Measurements from ENCODE around the gene IGF1. TPM values are rescaled to one million over a fixed set of nuclear protein-coding genes. Genes with fewer than 3 reads are reported as not detected.

Gene IGF1
- total RNA-seq, 1 donor from 2014 or later = 0.34 TPM

- intact Hi-C loops (cut with micrococcal nuclease) = no loop called here
- no peak for DNase-seq (ENCODE audit: low spot score)
- H3K27me3 Mint-ChIP-seq (ENCODE audit: insufficient read depth) = no peaks in the 10 kb centered on the region
- H3K4me1 Mint-ChIP-seq (ENCODE audit: low read depth) = no peaks in the 10 kb centered on the region
- H3K4me3 Mint-ChIP-seq = no peak overlapping the region
- H3K36me3 Mint-ChIP-seq (ENCODE audit: low read depth) = no peaks in the 10 kb centered on the region
- no peak overlapping the region for H3K27ac Mint-ChIP-seq
- H3K9me3 Mint-ChIP-seq = no peaks in the 10 kb centered on the region
These were observed 28.8 kb upstream of the IGF1 start for GRCh38 chr12:102509123-102509626.

- Mint-ChIP-seq H3K9me3 (no peaks in the 10 kb centered on the region), H3K36me3 (ENCODE audit: low read depth) (no peaks in the 10 kb centered on the region), H3K27me3 (ENCODE audit: insufficient read depth) (peaks cover 2% of the 10 kb centered on the region), H3K4me1 (ENCODE audit: low read depth) (no peaks in the 10 kb centered on the region), H3K4me3 (no peak overlapping the region), H3K27ac (no peak overlapping the region)
- intact Hi-C loops (cut with micrococcal nuclease) = no loop called here
- DNase-seq (ENCODE audit: low spot score) = no peak
These were observed 27.7 kb upstream of the IGF1 start for GRCh38 chr12:102508052-102508451.

- Mint-ChIP-seq H3K27ac (no peak overlapping the region), H3K27me3 (ENCODE audit: insufficient read depth) (peaks cover 2% of the 10 kb centered on the region), H3K36me3 (ENCODE audit: low read depth) (no peaks in the 10 kb centered on the region), H3K4me3 (no peak overlapping the region), H3K9me3 (no peaks in the 10 kb centered on the region), H3K4me1 (ENCODE audit: low read depth) (no peaks in the 10 kb centered on the region)
- no peak for DNase-seq (ENCODE audit: low spot score)
- intact Hi-C loops (cut with micrococcal nuclease) = no loop called here
These were observed 26.9 kb upstream of the IGF1 start for GRCh38 chr12:102507301-102507700.

DNA sequence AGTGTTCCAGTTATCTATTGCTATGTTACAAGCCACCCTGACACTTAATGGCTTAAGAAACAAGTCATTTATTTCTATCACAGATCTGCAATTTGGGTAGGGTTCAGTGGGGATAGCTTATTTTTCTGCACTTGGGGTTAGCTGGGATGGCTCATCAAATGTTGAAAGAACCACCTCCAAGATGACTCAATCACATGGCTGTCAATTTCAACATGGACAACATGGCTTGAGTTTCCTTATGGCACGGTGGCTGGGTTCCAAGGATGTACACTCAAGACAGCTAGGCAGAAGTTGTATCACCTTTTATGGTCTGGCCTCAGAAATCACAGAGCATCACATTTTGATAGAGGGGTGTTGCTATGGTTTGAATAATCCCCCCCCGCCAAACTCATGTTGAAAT is 24.5 kb upstream of the IGF1 start:
- Mint-ChIP-seq H3K27me3 (ENCODE audit: insufficient read depth) (peaks cover 2% of the 10 kb centered on the region), H3K4me3 (no peak overlapping the region)

GRCh38 chr12:102504280-102504679 is 23.9 kb upstream of the IGF1 start:
- Mint-ChIP-seq H3K27ac (no peak overlapping the region), H3K36me3 (ENCODE audit: low read depth) (no peaks in the 10 kb centered on the region), H3K27me3 (ENCODE audit: insufficient read depth) (peaks cover 2% of the 10 kb centered on the region)

More for the DNA sequence above, 24.5 kb upstream of the IGF1 start:
- no peak overlapping the region for H3K27ac Mint-ChIP-seq
- intact Hi-C loops (cut with micrococcal nuclease) = no loop called here
- H3K9me3 Mint-ChIP-seq = no peaks in the 10 kb centered on the region
- no peak for DNase-seq (ENCODE audit: low spot score)
- no peaks in the 10 kb centered on the region for H3K4me1 Mint-ChIP-seq (ENCODE audit: low read depth)
- H3K36me3 Mint-ChIP-seq (ENCODE audit: low read depth) = no peaks in the 10 kb centered on the region

GRCh38 chr12:102503831-102504230 is 23.5 kb upstream of the IGF1 start:
- no peaks in the 10 kb centered on the region for H3K36me3 Mint-ChIP-seq (ENCODE audit: low read depth)
- H3K4me3 Mint-ChIP-seq = no peak overlapping the region
- peaks cover 2% of the 10 kb centered on the region for H3K27me3 Mint-ChIP-seq (ENCODE audit: insufficient read depth)
- H3K4me1 Mint-ChIP-seq (ENCODE audit: low read depth) = no peaks in the 10 kb centered on the region
- no peaks in the 10 kb centered on the region for H3K9me3 Mint-ChIP-seq
- intact Hi-C loops (cut with micrococcal nuclease) = no loop called here
- DNase-seq (ENCODE audit: low spot score) = no peak
- no peak overlapping the region for H3K27ac Mint-ChIP-seq

More at GRCh38 chr12:102504280-102504679, 23.9 kb upstream of the IGF1 start:
- no peaks in the 10 kb centered on the region for H3K9me3 Mint-ChIP-seq
- intact Hi-C loops (cut with micrococcal nuclease) = no loop called here
- no peak overlapping the region for H3K4me3 Mint-ChIP-seq
- DNase-seq (ENCODE audit: low spot score) = no peak
- H3K4me1 Mint-ChIP-seq (ENCODE audit: low read depth) = no peaks in the 10 kb centered on the region

DNA sequence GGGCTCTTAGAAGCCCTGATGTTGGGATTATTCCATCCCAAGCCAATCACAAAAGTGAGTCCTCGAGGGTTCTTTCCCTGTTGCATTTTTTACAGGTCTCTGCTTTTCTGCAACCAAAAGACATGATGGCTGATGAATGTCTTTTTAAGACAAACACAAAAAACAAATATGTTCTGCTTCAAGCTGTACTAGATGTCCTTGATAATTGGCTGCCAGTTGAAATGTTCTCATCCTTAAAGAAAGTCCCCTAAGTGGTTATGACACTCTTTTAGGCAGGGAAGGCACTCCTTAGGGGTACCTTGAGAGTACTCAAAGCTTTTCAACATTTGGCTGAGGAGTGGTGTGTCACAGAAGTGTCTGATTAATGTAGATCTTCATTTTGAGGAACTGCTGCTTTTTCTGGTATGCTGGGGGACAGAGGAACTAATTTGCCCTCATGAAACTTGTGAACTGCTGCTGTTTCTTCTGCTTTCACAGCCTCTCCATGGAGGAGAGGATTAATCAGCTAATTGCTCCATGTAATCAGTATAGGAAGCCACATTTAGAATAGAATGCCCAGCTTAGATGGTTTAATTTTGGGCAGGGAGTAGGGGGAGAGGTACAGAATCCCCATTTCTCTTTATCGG is 22.8 kb upstream of the IGF1 start:
- Mint-ChIP-seq H3K9me3 (no peaks in the 10 kb centered on the region), H3K36me3 (ENCODE audit: low read depth) (no peaks in the 10 kb centered on the region), H3K27me3 (ENCODE audit: insufficient read depth) (peaks cover 2% of the 10 kb centered on the region), H3K4me1 (ENCODE audit: low read depth) (no peaks in the 10 kb centered on the region), H3K27ac (no peak overlapping the region), H3K4me3 (no peak overlapping the region)
- intact Hi-C loops (cut with micrococcal nuclease) = no loop called here
- no peak for DNase-seq (ENCODE audit: low spot score)

GRCh38 chr12:102501773-102502172 is 21.4 kb upstream of the IGF1 start:
- peaks cover 2% of the 10 kb centered on the region for H3K27me3 Mint-ChIP-seq (ENCODE audit: insufficient read depth)
- no peaks in the 10 kb centered on the region for H3K9me3 Mint-ChIP-seq
- no peak for DNase-seq (ENCODE audit: low spot score)
- no peak overlapping the region for H3K27ac Mint-ChIP-seq
- no peaks in the 10 kb centered on the region for H3K4me1 Mint-ChIP-seq (ENCODE audit: low read depth)
- no peaks in the 10 kb centered on the region for H3K36me3 Mint-ChIP-seq (ENCODE audit: low read depth)
- intact Hi-C loops (cut with micrococcal nuclease) = no loop called here
- no peak overlapping the region for H3K4me3 Mint-ChIP-seq

DNA sequence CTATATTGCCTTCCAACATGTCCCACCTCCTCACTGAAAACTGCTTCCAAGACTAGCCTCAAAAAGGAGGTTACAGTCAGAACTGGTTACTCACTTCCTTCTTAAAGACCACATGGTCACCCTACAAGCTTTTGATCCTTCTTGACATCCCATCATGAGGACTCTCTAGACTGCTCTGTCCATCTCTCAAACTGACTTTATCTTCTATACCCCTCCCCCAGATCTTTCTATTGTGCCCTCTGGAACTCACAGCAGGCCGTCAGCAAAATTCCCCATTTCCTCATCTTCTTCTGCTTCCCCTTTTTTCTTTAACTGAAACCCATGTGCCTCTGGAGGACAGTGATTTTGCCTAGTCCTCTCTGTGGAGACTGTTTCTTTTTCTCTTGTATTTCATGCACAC is 18.1 kb upstream of the IGF1 start:
- Mint-ChIP-seq H3K9me3 (peaks cover 4% of the 10 kb centered on the region), H3K27me3 (ENCODE audit: insufficient read depth) (peaks cover 2% of the 10 kb centered on the region), H3K4me1 (ENCODE audit: low read depth) (no peaks in the 10 kb centered on the region), H3K27ac (no peak overlapping the region), H3K36me3 (ENCODE audit: low read depth) (no peaks in the 10 kb centered on the region), H3K4me3 (no peak overlapping the region)
- no peak for DNase-seq (ENCODE audit: low spot score)
- intact Hi-C loops (cut with micrococcal nuclease) = no loop called here

GRCh38 chr12:102497743-102498142 is 17.4 kb upstream of the IGF1 start:
- no peaks in the 10 kb centered on the region for H3K4me1 Mint-ChIP-seq (ENCODE audit: low read depth)
- peaks cover 3% of the 10 kb centered on the region for H3K27me3 Mint-ChIP-seq (ENCODE audit: insufficient read depth)
- no peak for DNase-seq (ENCODE audit: low spot score)
- H3K36me3 Mint-ChIP-seq (ENCODE audit: low read depth) = no peaks in the 10 kb centered on the region
- H3K9me3 Mint-ChIP-seq = peaks cover 10% of the 10 kb centered on the region
- intact Hi-C loops (cut with micrococcal nuclease) = no loop called here
- H3K27ac Mint-ChIP-seq = no peak overlapping the region
- H3K4me3 Mint-ChIP-seq = no peak overlapping the region

- intact Hi-C loops (cut with micrococcal nuclease) = no loop called here
These were observed 16.2 kb upstream of the IGF1 start for GRCh38 chr12:102496591-102496990.

DNA sequence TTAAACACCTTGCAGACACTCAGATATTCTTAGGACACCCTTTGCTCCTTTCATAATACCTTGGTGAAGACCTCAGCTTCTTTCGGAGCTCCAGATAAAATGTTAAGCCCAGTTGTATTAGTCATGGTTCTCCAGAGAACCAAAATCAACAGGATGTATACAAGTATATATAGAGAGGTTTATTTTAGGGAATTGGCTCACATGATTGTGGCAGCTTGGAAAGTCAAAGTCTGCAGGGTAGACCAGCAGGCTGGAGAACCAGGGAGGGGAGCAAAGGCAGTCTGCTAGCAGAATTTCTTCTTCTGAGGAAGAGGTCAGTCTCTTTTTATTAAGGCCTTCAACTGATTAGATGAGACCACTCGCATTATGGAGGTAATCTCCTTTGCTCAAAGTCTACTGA is 6.9 kb upstream of the IGF1 start:
- Mint-ChIP-seq H3K4me1 (ENCODE audit: low read depth) (peaks cover 33% of the 10 kb centered on the region), H3K27me3 (ENCODE audit: insufficient read depth) (peaks cover 4% of the 10 kb centered on the region), H3K9me3 (no peaks in the 10 kb centered on the region), H3K4me3 (no peak overlapping the region), H3K36me3 (ENCODE audit: low read depth) (no peaks in the 10 kb centered on the region), H3K27ac (no peak overlapping the region)
- intact Hi-C loops (cut with micrococcal nuclease) = no loop called here
- DNase-seq (ENCODE audit: low spot score) = no peak

More at GRCh38 chr12:102496591-102496990, 16.2 kb upstream of the IGF1 start:
- Mint-ChIP-seq H3K4me1 (ENCODE audit: low read depth) (no peaks in the 10 kb centered on the region), H3K36me3 (ENCODE audit: low read depth) (no peaks in the 10 kb centered on the region), H3K4me3 (no peak overlapping the region), H3K9me3 (peaks cover 12% of the 10 kb centered on the region), H3K27ac (no peak overlapping the region), H3K27me3 (ENCODE audit: insufficient read depth) (peaks cover 8% of the 10 kb centered on the region)
- no peak for DNase-seq (ENCODE audit: low spot score)

DNA sequence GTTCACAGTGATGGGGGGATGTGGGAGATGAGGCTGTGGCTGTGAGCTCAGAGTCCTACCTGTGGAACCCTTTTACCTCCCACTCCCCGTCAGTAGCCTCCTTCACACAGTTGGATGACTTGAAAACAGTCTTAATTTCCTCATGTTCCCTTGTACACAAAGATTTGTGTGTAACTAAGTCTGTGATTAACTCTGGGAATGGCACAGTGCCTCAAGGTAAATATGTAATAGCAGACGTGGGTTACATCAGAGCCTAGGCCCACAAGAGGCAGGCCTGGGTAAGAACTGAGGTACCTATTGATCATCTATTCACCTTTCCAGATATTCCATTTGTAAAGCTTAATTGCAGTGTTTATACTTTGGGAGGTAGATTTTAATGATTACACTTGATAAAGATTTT is 5.8 kb upstream of the IGF1 start:
- Mint-ChIP-seq H3K27me3 (ENCODE audit: insufficient read depth) (peaks cover 3% of the 10 kb centered on the region), H3K4me3 (no peak overlapping the region), H3K27ac (peak overlapping the region; percentile 64), H3K36me3 (ENCODE audit: low read depth) (peaks cover 2% of the 10 kb centered on the region), H3K4me1 (ENCODE audit: low read depth) (peaks cover 33% of the 10 kb centered on the region), H3K9me3 (no peaks in the 10 kb centered on the region)
- DNase-seq (ENCODE audit: low spot score) = no peak
- intact Hi-C loops (cut with micrococcal nuclease) = no loop called here
